NCI-H526 treated with DMSO at 0.1 percent for 48 hours (cell line): ENCODE measurements around the gene OR5M3.

ENCODE experiments used
- DNase-seq: peaks from one replicate; lab custom pipeline; 2025; lab: John Stamatoyannopoulos, UW

Gene OR5M3

GRCh38 chr11:56473252-56473651, at the start of gene OR5M3:
TSS of gene OR5M3 (minus strand) at chr11:56473352. CDS start at chr11:56470497, 2,855 bp downstream.
- no peak for DNase-seq

GRCh38 chr11:56522008-56522407, 48.9 kb upstream of the OR5M3 start:
- DNase-seq: no peak

- no peak for DNase-seq
Measured at GRCh38 chr11:56513280-56513679, 40.1 kb upstream of the OR5M3 start.

DNA sequence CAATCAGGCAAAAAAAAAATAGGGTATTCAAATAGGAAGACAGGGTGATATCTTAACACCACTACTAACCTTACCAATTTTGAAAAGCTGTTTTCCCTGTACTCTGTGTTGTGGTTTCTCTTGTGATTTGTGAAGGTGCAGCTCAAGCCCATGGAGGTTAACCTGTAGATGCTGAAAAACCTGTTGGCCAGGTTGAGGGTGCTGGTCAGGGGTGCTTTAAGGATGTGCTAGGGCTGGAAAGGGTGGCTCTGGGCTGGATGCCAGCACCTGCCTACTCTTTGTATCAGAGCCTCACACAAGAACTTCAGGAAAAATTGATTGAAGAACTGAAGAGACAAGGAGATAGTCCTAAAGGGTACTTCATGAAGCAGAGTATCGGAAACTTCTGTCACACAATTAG, 36.3 kb upstream of the OR5M3 start:
- no peak for DNase-seq

DNA sequence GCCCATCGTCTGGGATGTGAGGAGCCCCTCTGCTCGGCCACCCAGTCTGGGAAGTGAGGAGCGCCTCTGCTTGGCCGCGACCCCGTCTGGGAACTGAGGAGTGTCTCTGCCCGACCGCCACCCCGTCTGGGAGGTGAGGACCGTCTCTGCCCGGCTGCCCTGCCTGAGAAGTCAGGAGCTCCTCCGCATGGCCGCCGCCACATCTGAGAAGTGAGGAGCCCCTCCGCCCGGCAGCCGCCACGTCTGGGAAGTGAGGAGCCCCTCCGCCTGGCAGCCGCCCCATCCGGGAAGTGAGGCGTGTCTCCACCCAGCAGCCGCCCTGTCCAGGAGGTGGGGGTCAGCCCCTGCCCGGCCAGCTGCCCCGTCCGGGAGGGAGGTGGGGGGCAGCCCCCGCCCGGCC, 23.9 kb upstream of the OR5M3 start:
- DNase-seq: no peak

- no peak for DNase-seq
Measured at GRCh38 chr11:56495117-56495516, 22.0 kb upstream of the OR5M3 start.

- DNase-seq: no peak
Measured at GRCh38 chr11:56491270-56491669, 18.1 kb upstream of the OR5M3 start, which contains the start of gene OR5M8. TSS of gene OR5M8 (minus strand) at chr11:56491370. CDS start at chr11:56491370, 0 bp downstream.

GRCh38 chr11:56486801-56487200, 13.6 kb upstream of the OR5M3 start:
- DNase-seq: no peak

DNA sequence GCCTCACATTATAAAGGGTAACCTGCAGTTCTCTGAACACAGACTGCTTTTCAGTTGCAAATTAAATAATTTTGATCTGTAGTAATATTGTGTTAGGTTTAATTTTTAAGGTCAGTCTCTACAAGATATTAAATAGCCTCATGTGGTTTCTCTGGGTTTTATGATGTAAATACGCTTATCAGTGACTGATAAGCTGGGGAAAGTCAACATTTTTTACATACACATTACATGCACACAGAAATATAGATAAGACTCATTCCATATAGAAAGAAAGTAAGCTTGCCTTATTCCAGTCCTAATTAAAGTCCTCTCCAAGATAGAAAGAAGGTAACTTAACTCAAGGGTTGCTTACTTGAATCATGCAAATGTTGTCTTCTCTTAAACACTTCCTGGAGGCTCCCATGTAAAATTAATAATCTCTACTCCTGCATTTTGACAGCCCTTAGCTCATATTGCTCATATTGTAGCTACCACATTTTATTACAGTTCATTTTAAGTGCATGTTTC, 1.6 kb upstream of the OR5M3 start:
- no peak for DNase-seq

DNA sequence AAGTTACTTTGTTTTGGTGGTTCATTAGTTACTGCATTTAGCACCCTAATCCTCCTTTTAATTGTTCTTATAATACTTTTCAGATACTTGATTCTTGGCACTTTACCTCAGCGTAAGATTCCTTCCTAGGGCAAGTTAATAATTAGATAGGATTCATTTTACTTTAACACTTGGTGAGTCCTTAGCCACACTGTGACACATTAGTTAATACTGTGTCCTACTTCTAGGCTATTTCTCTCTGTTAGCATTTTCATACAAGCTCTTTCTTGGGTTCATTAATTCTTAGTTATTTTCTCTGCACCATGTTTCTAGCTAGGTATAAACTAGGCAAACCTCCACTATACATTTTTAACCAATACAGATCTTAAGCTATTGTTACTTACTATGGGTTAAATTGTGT, 16.1 kb downstream of the OR5M3 start:
- no peak for DNase-seq

GRCh38 chr11:56453521-56453920, 19.6 kb downstream of the OR5M3 start:
- DNase-seq: no peak
